OCI-LY1 (cell line): ENCODE data around the gene TSPAN1.

Experiments used
- H2AFZ ChIP-seq: fragments of 200-600 bp; sonication (generic), shearing (Covaris generic); 2 replicates; pipeline ENCODE4 v1.6.0; 2014; ENCODE audit warnings: antibody characterized with exemption, mild to moderate bottlenecking, low read length
- H3F3A ChIP-seq: fragments of 200-600 bp; sonication (generic), shearing (Covaris generic); 2 replicates; pipeline ENCODE4 v1.6.0; 2014; ENCODE audit warnings: mild to moderate bottlenecking, antibody characterized with exemption, low read length, moderate library complexity; ENCODE audit not compliant: insufficient read depth
- H3K27ac ChIP-seq: fragments of 200-600 bp; sonication (generic); 2 replicates; pipeline ENCODE4 v1.5.1; 2014; ENCODE audit warnings: low read length, mixed run types, mild to moderate bottlenecking, low read depth; ENCODE audit not compliant: poor library complexity, severe bottlenecking
- H3K27me3 ChIP-seq: fragments of 200-600 bp; sonication (generic); 2 replicates; pipeline ENCODE4 v1.6.0; 2014; ENCODE audit warnings: antibody characterized with exemption, mild to moderate bottlenecking, low read length, moderate library complexity; ENCODE audit not compliant: insufficient read depth
- H3K36me3 ChIP-seq: fragments of 200-600 bp; sonication (generic); 2 replicates; pipeline ENCODE4 v1.6.1; 2014; ENCODE audit warnings: mild to moderate bottlenecking, antibody characterized with exemption, low read length, moderate library complexity, mixed read lengths; ENCODE audit not compliant: insufficient read depth
- H3K4me1 ChIP-seq: fragments of 200-600 bp; sonication (generic); 2 replicates; pipeline ENCODE4 v1.5.1; 2014; ENCODE audit warnings: mild to moderate bottlenecking, low read length, moderate library complexity; ENCODE audit not compliant: insufficient read depth, severe bottlenecking
- H3K4me2 ChIP-seq: fragments of 200-600 bp; sonication (generic), shearing (Covaris generic); 2 replicates; pipeline ENCODE4 v1.6.1; 2014; ENCODE audit warnings: low read length
- H3K4me3 ChIP-seq: fragments of 200-600 bp; sonication (generic); 2 replicates; pipeline ENCODE4 v1.5.1; 2014; ENCODE audit warnings: low read length, low read depth, mild to moderate bottlenecking, mixed read lengths; ENCODE audit not compliant: poor library complexity, severe bottlenecking
- H3K79me2 ChIP-seq: fragments of 200-600 bp; shearing (Covaris generic); 2 replicates; pipeline ENCODE4 v1.6.1; 2016; ENCODE audit warnings: mixed run types, low read length, mixed read lengths; ENCODE audit not compliant: insufficient read depth
- H3K9ac ChIP-seq: fragments of 200-600 bp; sonication (generic), shearing (Covaris generic); 2 replicates; pipeline ENCODE4 v1.6.1; 2014; ENCODE audit warnings: mild to moderate bottlenecking, low read length, mixed read lengths
- H3K9me2 ChIP-seq: fragments of 200-600 bp; sonication (generic), shearing (Covaris generic); 2 replicates; pipeline ENCODE4 v1.6.1; 2014; ENCODE audit warnings: low read depth, mild to moderate bottlenecking, low read length, mixed read lengths
- H3K9me3 ChIP-seq: fragments of 200-600 bp; shearing (Covaris generic); 2 replicates; pipeline ENCODE4 v1.6.1; 2014; ENCODE audit warnings: low read length, mixed read lengths
- H4K20me1 ChIP-seq: fragments of 200-600 bp; sonication (generic), shearing (Covaris generic); 2 replicates; pipeline ENCODE4 v1.6.0; 2016; ENCODE audit warnings: mild to moderate bottlenecking, low read length; ENCODE audit not compliant: insufficient read depth
- CTCF ChIP-seq: fragments of 200-600 bp; sonication (generic), shearing (Covaris generic); IDR thresholded peaks from 2 replicates; pipeline ENCODE4 v1.5.1; 2017; ENCODE audit warnings: mild to moderate bottlenecking, antibody characterized with exemption, low read length, moderate library complexity, mixed read lengths
- EZH2 ChIP-seq: fragments of 200-600 bp; sonication (generic), shearing (Covaris generic); IDR thresholded peaks from 2 replicates; pipeline ENCODE4 v1.8.0; 2017; ENCODE audit warnings: borderline replicate concordance, mixed run types, mild to moderate bottlenecking, antibody characterized with exemption, low read length, moderate library complexity, mixed read lengths

Gene TSPAN1

DNA sequence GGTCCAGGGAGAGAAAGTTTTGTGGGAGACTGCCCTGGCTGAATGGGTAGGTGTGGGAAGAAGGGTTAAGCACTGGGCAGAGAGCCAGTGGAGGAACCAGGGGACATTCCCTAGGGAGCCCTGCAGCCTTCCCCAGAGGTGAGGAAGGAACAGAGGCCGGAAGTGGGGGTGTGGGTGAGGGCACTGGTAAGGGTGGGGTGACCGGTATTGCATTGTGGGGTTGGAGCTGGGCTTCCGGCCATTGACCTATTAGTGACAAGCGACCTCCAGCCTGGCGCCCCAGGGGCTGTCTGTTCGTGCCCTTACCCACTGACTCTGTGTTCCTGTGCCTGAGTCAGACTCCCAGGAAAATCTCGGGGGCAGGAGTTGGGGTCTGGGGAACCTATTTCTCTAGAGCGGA is 3.5 kb upstream of the TSPAN1 start:
- Histone ChIP-seq H3K9me2 (no peaks in the 10 kb centered on the region), H3K9ac (no peak overlapping the region), H3K36me3 (no peaks in the 10 kb centered on the region; the same call in 1 of the 2 replicates), H3K4me2 (no peak overlapping the region), H3K4me3 (no peak overlapping the region), H3K27me3 (no peaks in the 10 kb centered on the region; the same call in 1 of the 2 replicates), H2AFZ (no peak overlapping the region), H4K20me1 (no peaks in the 10 kb centered on the region), H3K4me1 (peaks cover 16% of the 10 kb centered on the region), H3F3A (no peaks in the 10 kb centered on the region), H3K27ac (no peak overlapping the region), H3K9me3 (no peaks in the 10 kb centered on the region), H3K79me2 (no peaks in the 10 kb centered on the region)
- no peak for TF ChIP-seq EZH2
- no peak for TF ChIP-seq CTCF

DNA sequence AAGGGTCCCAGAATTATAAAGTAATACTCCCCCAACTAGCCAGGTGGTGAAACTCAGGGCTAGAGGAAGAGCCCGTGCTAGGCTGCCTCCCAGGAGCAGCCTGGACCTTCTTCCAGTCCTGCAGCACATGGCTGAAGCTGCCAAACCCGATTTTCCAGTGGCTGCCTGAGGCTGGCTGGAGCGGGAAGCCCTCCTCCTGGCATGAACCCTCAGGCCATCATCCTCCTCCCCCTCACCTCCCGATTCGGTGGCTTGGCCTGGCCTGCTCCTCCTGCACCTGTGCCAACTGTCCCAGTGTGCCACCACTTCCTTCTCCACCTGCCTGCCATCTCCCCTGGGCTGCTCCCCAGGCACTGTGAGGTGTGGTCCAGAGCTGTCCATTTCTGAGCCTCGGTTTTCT is 3.0 kb upstream of the TSPAN1 start:
- Histone ChIP-seq H3K4me2 (no peak overlapping the region), H3K4me1 (peaks cover 11% of the 10 kb centered on the region), H3K9me2 (no peaks in the 10 kb centered on the region), H3K9ac (no peak overlapping the region), H3K9me3 (no peaks in the 10 kb centered on the region), H3F3A (no peaks in the 10 kb centered on the region), H3K36me3 (no peaks in the 10 kb centered on the region; the same call in 1 of the 2 replicates), H3K27me3 (no peaks in the 10 kb centered on the region; the same call in 1 of the 2 replicates), H3K79me2 (no peaks in the 10 kb centered on the region), H4K20me1 (no peaks in the 10 kb centered on the region), H3K4me3 (no peak overlapping the region), H3K27ac (no peak overlapping the region), H2AFZ (no peak overlapping the region)
- TF ChIP-seq CTCF (no peak), EZH2 (no peak)

DNA sequence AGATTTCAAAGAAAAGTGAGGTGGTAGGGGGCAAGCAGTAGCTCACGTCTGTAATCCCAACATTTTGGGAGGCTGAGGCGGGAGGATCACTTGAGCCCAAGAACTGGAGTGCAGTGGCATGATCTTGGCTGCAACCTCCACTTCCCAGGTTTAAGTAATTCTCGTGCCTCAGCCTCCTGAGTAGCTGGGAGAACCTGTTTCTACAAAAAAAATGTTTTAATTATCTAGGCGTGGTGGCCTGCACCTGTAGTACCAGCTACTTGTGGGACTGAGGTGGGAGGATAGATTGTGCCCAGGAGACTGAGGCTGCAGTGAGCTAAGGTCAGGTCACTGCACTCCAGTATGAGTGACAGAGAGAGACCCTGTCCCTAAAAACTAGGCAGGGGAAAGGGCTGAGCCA is 2.6 kb upstream of the TSPAN1 start:
- no peaks in the 10 kb centered on the region for H3K9me2 ChIP-seq
- no peaks in the 10 kb centered on the region for H3K79me2 ChIP-seq
- no peaks in the 10 kb centered on the region for H3F3A ChIP-seq
- peaks cover 6% of the 10 kb centered on the region for H3K4me1 ChIP-seq
- no peak overlapping the region for H3K27ac ChIP-seq
- TF ChIP-seq EZH2 (no peak), CTCF (no peak)
- no peak overlapping the region for H3K4me2 ChIP-seq
- H3K4me3 ChIP-seq, result no peak overlapping the region
- no peaks in the 10 kb centered on the region for H3K9me3 ChIP-seq
- no peaks in the 10 kb centered on the region for H4K20me1 ChIP-seq
- no peak overlapping the region for H3K9ac ChIP-seq
- H3K27me3 ChIP-seq, result no peaks in the 10 kb centered on the region; the same call in 1 of the 2 replicates
- no peak overlapping the region for H2AFZ ChIP-seq
- H3K36me3 ChIP-seq, result no peaks in the 10 kb centered on the region; the same call in 1 of the 2 replicates
